OCI-LY7 (cell line): ENCODE measurements around the gene CNPY1.

ENCODE experiments used
- EZH2phosphoT487 ChIP-seq: fragments of 200-600 bp; sonication (generic); IDR thresholded peaks from 2 replicates; pipeline ENCODE4 v1.6.1; 2018; ENCODE audit warnings: low read depth, borderline replicate concordance, mild to moderate bottlenecking, mixed run types, antibody characterized with exemption, low read length, moderate library complexity, mixed read lengths
- TF ChIP-seq, protein P1 (sequence below): fragments of 200-600 bp; sonication (generic); conservative IDR thresholded peaks from 2 replicates; pipeline ENCODE4 v1.5.1; 2014; ENCODE audit warnings: mild to moderate bottlenecking, antibody characterized with exemption, low read length, moderate library complexity, mixed read lengths

DNA sequence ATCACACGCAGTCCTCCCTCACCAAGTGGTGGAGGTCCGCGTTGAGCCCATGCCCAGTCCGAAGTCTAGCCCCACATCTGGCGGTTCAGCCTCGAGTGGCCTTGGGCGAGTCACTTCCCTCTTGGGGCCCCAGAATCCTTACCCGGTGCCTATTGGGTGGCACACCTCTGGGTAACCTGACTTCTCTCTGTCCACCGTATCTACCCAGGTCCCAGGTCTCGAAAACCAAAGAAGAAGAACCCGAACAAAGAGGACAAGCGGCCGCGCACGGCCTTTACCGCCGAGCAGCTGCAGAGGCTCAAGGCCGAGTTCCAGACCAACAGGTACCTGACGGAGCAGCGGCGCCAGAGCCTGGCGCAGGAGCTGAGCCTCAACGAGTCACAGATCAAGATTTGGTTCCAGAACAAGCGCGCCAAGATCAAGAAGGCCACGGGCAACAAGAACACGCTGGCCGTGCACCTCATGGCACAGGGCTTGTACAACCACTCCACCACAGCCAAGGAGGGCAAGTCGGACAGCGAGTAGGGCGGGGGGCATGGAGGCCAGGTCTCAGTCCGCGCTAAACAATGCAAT, 84.1 kb downstream of the CNPY1 start:
- no peak for TF ChIP-seq EZH2phosphoT487
- TF ChIP-seq, protein P1, sequence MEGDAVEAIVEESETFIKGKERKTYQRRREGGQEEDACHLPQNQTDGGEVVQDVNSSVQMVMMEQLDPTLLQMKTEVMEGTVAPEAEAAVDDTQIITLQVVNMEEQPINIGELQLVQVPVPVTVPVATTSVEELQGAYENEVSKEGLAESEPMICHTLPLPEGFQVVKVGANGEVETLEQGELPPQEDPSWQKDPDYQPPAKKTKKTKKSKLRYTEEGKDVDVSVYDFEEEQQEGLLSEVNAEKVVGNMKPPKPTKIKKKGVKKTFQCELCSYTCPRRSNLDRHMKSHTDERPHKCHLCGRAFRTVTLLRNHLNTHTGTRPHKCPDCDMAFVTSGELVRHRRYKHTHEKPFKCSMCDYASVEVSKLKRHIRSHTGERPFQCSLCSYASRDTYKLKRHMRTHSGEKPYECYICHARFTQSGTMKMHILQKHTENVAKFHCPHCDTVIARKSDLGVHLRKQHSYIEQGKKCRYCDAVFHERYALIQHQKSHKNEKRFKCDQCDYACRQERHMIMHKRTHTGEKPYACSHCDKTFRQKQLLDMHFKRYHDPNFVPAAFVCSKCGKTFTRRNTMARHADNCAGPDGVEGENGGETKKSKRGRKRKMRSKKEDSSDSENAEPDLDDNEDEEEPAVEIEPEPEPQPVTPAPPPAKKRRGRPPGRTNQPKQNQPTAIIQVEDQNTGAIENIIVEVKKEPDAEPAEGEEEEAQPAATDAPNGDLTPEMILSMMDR = no peak
